ENCODE results near the gene CBR4.

- TF ChIP-seq CTCF (conservative IDR thresholded peaks at IDR 0.05; ENCODE audit: low read depth in 2 of 2) (no peak), EZH2 (IDR thresholded peaks at IDR 0.05; ENCODE audit: low read depth, unreplicated experiment) (no peak), POLR2AphosphoS5 (IDR thresholded peaks at IDR 0.05; ENCODE audit: low read depth) (no peak), REST (IDR thresholded peaks at IDR 0.05; ENCODE audit: unreplicated experiment) (no peak), EZH2phosphoT487 (IDR thresholded peaks at IDR 0.05; ENCODE audit: unreplicated experiment) (no peak), STAT1 (IDR thresholded peaks at IDR 0.05; ENCODE audit: unreplicated experiment) (no peak), CREB1 (CRISPR knock-in tag; IDR thresholded peaks at IDR 0.05; ENCODE audit: low read depth) (no peak), NANOG (IDR thresholded peaks at IDR 0.05; ENCODE audit: borderline replicate concordance) (no peak), ZNF114 (CRISPR knock-in tag; IDR thresholded peaks at IDR 0.05) (no peak), JUNB (IDR thresholded peaks at IDR 0.05; ENCODE audit: unreplicated experiment) (no peak), ZNF462 (CRISPR knock-in tag; IDR thresholded peaks at IDR 0.05) (no peak)
Observed at GRCh38 chr4:169013396-169013795, 3.3 kb upstream of the CBR4 start.

All from GM23338 (cell line).